Measurements from ENCODE around the gene COG1.

The COG1 gene

GRCh38 chr17:73250851-73251640, 58.2 kb downstream of the COG1 start:
- Histone ChIP-seq H3K36me3 (ENCODE audit: control insufficient read depth, insufficient read depth, low read length) (no peaks in the 10 kb centered on the region), H3K27ac (no peak overlapping the region), H2AFZ (no peak overlapping the region), H3K4me2 (ENCODE audit: low read length) (no peak overlapping the region), H3K9ac (no peak overlapping the region), H3K4me3 (ENCODE audit: low read depth, low read length) (no peak overlapping the region), H3K4me1 (no peaks in the 10 kb centered on the region), H3K79me2 (no peaks in the 10 kb centered on the region), H3K27me3 (ENCODE audit: control insufficient read depth, insufficient read depth, low read length) (no peaks in the 10 kb centered on the region), H3K9me3 (ENCODE audit: control insufficient read depth, low read length) (no peaks in the 10 kb centered on the region)
- TF ChIP-seq CTCF (IDR thresholded peaks at IDR 0.05) = no peak

- Histone ChIP-seq H3K9ac (no peak overlapping the region), H3K4me2 (ENCODE audit: low read length) (no peak overlapping the region), H3K4me1 (no peaks in the 10 kb centered on the region), H2AFZ (no peak overlapping the region), H3K79me2 (no peaks in the 10 kb centered on the region), H3K27me3 (ENCODE audit: control insufficient read depth, insufficient read depth, low read length) (no peaks in the 10 kb centered on the region), H3K4me3 (ENCODE audit: low read depth, low read length) (no peak overlapping the region), H3K36me3 (ENCODE audit: control insufficient read depth, insufficient read depth, low read length) (no peaks in the 10 kb centered on the region), H3K27ac (no peak overlapping the region), H3K9me3 (ENCODE audit: control insufficient read depth, low read length) (no peaks in the 10 kb centered on the region)
- TF ChIP-seq CTCF (IDR thresholded peaks at IDR 0.05) = no peak
These were observed 59.0 kb downstream of the COG1 start for GRCh38 chr17:73251871-73252270.

- H3K36me3 ChIP-seq (ENCODE audit: control insufficient read depth, insufficient read depth, low read length) = no peaks in the 10 kb centered on the region
- TF ChIP-seq CTCF (IDR thresholded peaks at IDR 0.05) = peak; percentile 99
- H3K4me3 ChIP-seq (ENCODE audit: low read depth, low read length) = no peak overlapping the region
- H3K4me1 ChIP-seq = no peaks in the 10 kb centered on the region
- no peaks in the 10 kb centered on the region for H3K9me3 ChIP-seq (ENCODE audit: control insufficient read depth, low read length)
- no peaks in the 10 kb centered on the region for H3K79me2 ChIP-seq
- H3K4me2 ChIP-seq (ENCODE audit: low read length) = no peak overlapping the region
- no peak overlapping the region for H2AFZ ChIP-seq
- no peaks in the 10 kb centered on the region for H3K27me3 ChIP-seq (ENCODE audit: control insufficient read depth, insufficient read depth, low read length)
- H3K27ac ChIP-seq = no peak overlapping the region
- no peak overlapping the region for H3K9ac ChIP-seq
These were observed 62.9 kb downstream of the COG1 start for GRCh38 chr17:73255671-73256181.

GRCh38 chr17:73256220-73256619, 63.4 kb downstream of the COG1 start:
- no peak for TF ChIP-seq CTCF (IDR thresholded peaks at IDR 0.05)
- no peak overlapping the region for H3K4me3 ChIP-seq (ENCODE audit: low read depth, low read length)
- H3K36me3 ChIP-seq (ENCODE audit: control insufficient read depth, insufficient read depth, low read length) = no peaks in the 10 kb centered on the region
- H3K4me2 ChIP-seq (ENCODE audit: low read length) = no peak overlapping the region
- no peaks in the 10 kb centered on the region for H3K4me1 ChIP-seq
- no peaks in the 10 kb centered on the region for H3K27me3 ChIP-seq (ENCODE audit: control insufficient read depth, insufficient read depth, low read length)
- H2AFZ ChIP-seq = no peak overlapping the region
- no peak overlapping the region for H3K9ac ChIP-seq
- H3K79me2 ChIP-seq = no peaks in the 10 kb centered on the region
- H3K27ac ChIP-seq = no peak overlapping the region
- H3K9me3 ChIP-seq (ENCODE audit: control insufficient read depth, low read length) = no peaks in the 10 kb centered on the region

- Histone ChIP-seq H3K27me3 (ENCODE audit: control insufficient read depth, insufficient read depth, low read length) (no peaks in the 10 kb centered on the region), H3K9me3 (ENCODE audit: control insufficient read depth, low read length) (no peaks in the 10 kb centered on the region), H3K36me3 (ENCODE audit: control insufficient read depth, insufficient read depth, low read length) (no peaks in the 10 kb centered on the region), H3K27ac (no peak overlapping the region), H3K79me2 (no peaks in the 10 kb centered on the region), H3K4me1 (no peaks in the 10 kb centered on the region), H2AFZ (no peak overlapping the region), H3K9ac (no peak overlapping the region), H3K4me3 (ENCODE audit: low read depth, low read length) (no peak overlapping the region), H3K4me2 (ENCODE audit: low read length) (no peak overlapping the region)
- TF ChIP-seq CTCF (IDR thresholded peaks at IDR 0.05) = no peak
These were observed 64.7 kb downstream of the COG1 start for GRCh38 chr17:73257516-73257915.
